HepG2 (cell line): ENCODE data around the gene EIF1AD. TPM values are rescaled to one million over a fixed set of nuclear protein-coding genes. Genes with fewer than 3 reads are reported as not detected.

Experiments
- ATAC-seq: fragments of 200-7000 bp; cut with Tn5 transposase; 3 replicates; pipeline ENCODE4 v1.9.1; 2020; ENCODE audit warnings: mild to moderate bottlenecking, moderate library complexity
- BruUV-seq: library from RNA; stranded (reverse); fragments of 400-500 nt; replicated peaks from 2 replicates; lab custom pipeline; 2021; lab: Mats Ljungman, UMichigan
- CTCF ChIA-PET: fragments of 300-600 bp; formaldehyde crosslinking; extraction: SDS; loops from one replicate; lab custom pipeline; 2021; ENCODE audit warnings: low total read pairs, inconsistent platforms, low intra/inter-chr PET ratio; lab: Yijun Ruan, JAX
- POLR2A ChIA-PET: fragments of 350-600 bp; sonication (Branson Sonifier 250); formaldehyde crosslinking; loops from one replicate; lab custom pipeline; 2020; ENCODE audit warnings: antibody characterized with exemption, inconsistent platforms; lab: Yijun Ruan, JAX
- DNase-seq: peaks from one replicate; pipeline ENCODE4 v3.0.0-alpha.2; 2015; ENCODE audit warnings: low spot score
- FAIRE-seq: peaks from 3 replicates; lab custom pipeline; 2011; peaks lifted over from hg19 to GRCh38; lab: Jason Lieb, UNC
- H2AFZ ChIP-seq: one replicate; pipeline ENCODE4 v1.6.1; 2011; ENCODE audit warnings: low read length, inconsistent platforms
- H3K27ac ChIP-seq: fragments of 300-600 bp; 3 replicates; pipeline ENCODE4 v1.8.0; 2011; ENCODE audit warnings: mixed run types, mild to moderate bottlenecking, mixed read lengths, low read length, inconsistent platforms; ENCODE audit not compliant: insufficient read depth; ENCODE audit errors: extremely low read length
- H3K27me3 ChIP-seq, 2 experiments: fragments of 200-600 bp in 1 of 2; 2 replicates in 1 of 2; 3 replicates in 1 of 2; pipeline versions ENCODE4 v1.6.0 to v1.8.0; 2011; ENCODE audit warnings: low read length in 2 of 2, mild to moderate bottlenecking in 2 of 2, moderate library complexity in 2 of 2, inconsistent platforms in 1 of 2; ENCODE audit not compliant: insufficient read depth in 2 of 2, control insufficient read depth in 1 of 2
- H3K36me3 ChIP-seq, 2 experiments: fragments of 200-600 bp in 1 of 2; replicated peaks in 1 of 2; 2 replicates in 1 of 2; 3 replicates in 1 of 2; pipeline versions ENCODE4 v1.5.1 to v1.8.0; 2011; ENCODE audit warnings: low read length in 2 of 2, inconsistent platforms in 1 of 2; ENCODE audit not compliant: insufficient read depth in 2 of 2, control insufficient read depth in 1 of 2
- H3K4me1 ChIP-seq: 2 replicates; pipeline ENCODE4 v1.5.1; 2012; ENCODE audit warnings: low read length, inconsistent platforms; ENCODE audit not compliant: insufficient read depth
- H3K4me2 ChIP-seq: 2 replicates; pipeline ENCODE4 v1.6.0; 2011; ENCODE audit warnings: low read depth, low read length, inconsistent platforms
- H3K4me3 ChIP-seq, 3 experiments: fragments of 200-600 bp in 1 of 3; sonication (generic), shearing (Covaris generic) in 1 of 3; replicated peaks in 1 of 3; 2 replicates each; pipeline ENCODE4 v1.5.1; 2011 to 2016; ENCODE audit warnings: low read length in 3 of 3, inconsistent platforms in 2 of 3, low read depth in 2 of 3, mild to moderate bottlenecking in 2 of 3, control low read depth in 1 of 3, mixed read lengths in 1 of 3; ENCODE audit not compliant: insufficient read depth in 1 of 3
- H3K79me2 ChIP-seq: one replicate; pipeline ENCODE4 v1.6.1; 2011; ENCODE audit warnings: low read length, inconsistent platforms; ENCODE audit not compliant: insufficient read depth
- H3K9ac ChIP-seq: 2 replicates; pipeline ENCODE4 v1.6.0; 2011; ENCODE audit warnings: mild to moderate bottlenecking, low read depth, low read length, inconsistent platforms; ENCODE audit not compliant: insufficient read depth
- H3K9me3 ChIP-seq: 2 replicates; pipeline ENCODE4 v1.5.1; 2012; ENCODE audit warnings: mild to moderate bottlenecking, low read length
- H4K20me1 ChIP-seq: 2 replicates; pipeline ENCODE4 v1.6.0; 2011; ENCODE audit warnings: inconsistent platforms, mild to moderate bottlenecking, low read length, moderate library complexity; ENCODE audit not compliant: insufficient read depth
- CCAR2 ChIP-seq: fragments of 200-400 bp; formaldehyde crosslinking; optimal IDR thresholded peaks from 2 replicates; pipeline ENCODE3; 2018; ENCODE audit warnings: low read depth, mild to moderate bottlenecking, low read length, moderate library complexity
- PHF20 ChIP-seq: sonication (generic); formaldehyde crosslinking; IDR thresholded peaks from 2 replicates; pipeline ENCODE4 v1.5.0; 2020; ENCODE audit warnings: mild to moderate bottlenecking, missing genetic modification reagents
- RBAK ChIP-seq: sonication (generic); formaldehyde crosslinking; IDR thresholded peaks from 2 replicates; pipeline ENCODE4 v1.5.1; 2020; ENCODE audit warnings: mild to moderate bottlenecking, missing genetic modification reagents
- SRSF9 ChIP-seq: fragments of 200-400 bp; formaldehyde crosslinking; IDR thresholded peaks from 2 replicates; pipeline ENCODE4 v1.6.1; 2018; ENCODE audit warnings: borderline replicate concordance, mild to moderate bottlenecking, low read depth, low read length; ENCODE audit not compliant: insufficient read depth, poor library complexity, severe bottlenecking
- TAF15 ChIP-seq: fragments of 200-400 bp; formaldehyde crosslinking; IDR thresholded peaks from one replicate; pipeline ENCODE4 v1.6.1; 2018; ENCODE audit warnings: mild to moderate bottlenecking, low read depth, low read length; ENCODE audit not compliant: poor library complexity, severe bottlenecking
- ZBTB21 ChIP-seq: sonication (generic); formaldehyde crosslinking; IDR thresholded peaks from 2 replicates; pipeline ENCODE4 v1.4.0; 2020; ENCODE audit warnings: missing genetic modification reagents
- ZNF232 ChIP-seq: sonication (generic); formaldehyde crosslinking; IDR thresholded peaks from 2 replicates; pipeline ENCODE4 v1.4.0; 2020; ENCODE audit warnings: missing genetic modification reagents, borderline replicate concordance
- ZNF616 ChIP-seq: sonication (generic); formaldehyde crosslinking; IDR thresholded peaks from 2 replicates; pipeline ENCODE4 v1.5.0; 2020; ENCODE audit warnings: low read depth, mild to moderate bottlenecking, missing genetic modification reagents
- WGBS: methylation state at CpG from one replicate; pipeline ENCODE4 v1.1.6; 2017; ENCODE audit warnings: low lambda C conversion rate; 5-methylcytosine and 5-hydroxymethylcytosine counted together
- in situ Hi-C: cut with HindIII; loops from 2 replicates; pipeline ENCODE4 v1.10.0; 2017; ENCODE audit warnings: low pct_unique_long_range_greater_than_20kb; ENCODE audit not compliant: extremely low pct_ligation_motif_present
- intact Hi-C: fragments of 100-400 bp; cut with micrococcal nuclease; formaldehyde crosslinking; loops from one replicate; pipeline ENCODE4 v1.10.0; 2022; ENCODE audit not compliant: unreplicated experiment
- polyA plus RNA-seq, 8 experiments: library from polyadenylated mRNA; depleted of rRNA in 3 of 8; stranded (reverse) in 7 of 8; unstranded in 1 of 8; fragments of >200 nt; fragmentation: Illumina TruSeq in 4 of 8; extraction: Trizol in 4 of 8; gene quantifications; 2 replicates each; pipeline versions ENCODE4 v1.2.1 to v1.2.3, GENCODE V29; 2011 to 2016; ENCODE audit warnings: low read depth in 4 of 8, missing spikeins in 1 of 8, mixed read lengths in 1 of 8; ENCODE audit not compliant: insufficient read depth in 1 of 8
- total RNA-seq, 5 experiments: library from RNA; depleted of rRNA; stranded (reverse); fragments of >200 nt; fragmentation: Illumina TruSeq; extraction: Trizol; gene quantifications; 2 replicates each; pipeline ENCODE4 v1.2.3, GENCODE V29; 2016; ENCODE audit warnings: low read depth in 1 of 5
- TF ChIP-seq, protein P1 (sequence below): sonication (generic); formaldehyde crosslinking; IDR thresholded peaks from 2 replicates; pipeline ENCODE4 v1.4.0; 2020; ENCODE audit warnings: missing genetic modification reagents
- TF ChIP-seq, protein P2 (sequence below): sonication (generic); formaldehyde crosslinking; IDR thresholded peaks from 2 replicates; pipeline ENCODE4 v1.4.0; 2020; ENCODE audit warnings: missing genetic modification reagents
- TF ChIP-seq, protein P3 (sequence below): sonication (generic); formaldehyde crosslinking; IDR thresholded peaks from 2 replicates; pipeline ENCODE4 v1.5.0; 2020; ENCODE audit warnings: mild to moderate bottlenecking, missing genetic modification reagents, borderline replicate concordance

Gene EIF1AD
- total and polyA plus RNA-seq, 2 of the 13 experiments (the other 11 are each of a cell fraction or from before 2014, with no cell fraction given): 18.2 to 30.8 TPM

DNA sequence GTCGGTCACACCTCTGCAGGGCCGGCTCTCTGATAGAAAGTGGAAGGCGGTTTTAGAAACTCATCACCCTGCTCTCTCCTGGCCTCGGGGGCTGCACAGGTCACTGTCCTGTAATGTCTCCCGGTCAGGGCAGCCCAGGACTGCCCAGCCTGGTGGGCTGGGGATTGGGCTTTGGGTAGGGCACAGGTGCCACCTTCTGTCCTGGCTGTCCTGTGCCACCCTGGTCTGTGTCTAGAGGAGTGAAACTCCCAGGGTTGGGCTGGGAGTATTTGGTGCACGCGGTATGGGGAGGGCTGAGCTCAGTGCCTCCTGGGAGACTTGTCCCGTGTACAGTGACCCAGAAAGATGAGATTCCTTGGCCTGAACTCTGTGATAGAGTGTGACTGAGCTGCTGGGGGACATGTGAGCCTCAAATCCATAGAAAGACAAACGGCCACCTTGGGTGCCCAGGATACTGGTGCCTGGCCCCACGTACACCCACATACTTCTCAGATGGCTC lies 22.6 kb downstream of the EIF1AD start:
- in situ Hi-C loops: no loop called here
- CTCF ChIA-PET: no interaction called here
- Histone ChIP-seq H3K4me1 (peaks cover 14% of the 10 kb centered on the region), H2AFZ (no peak overlapping the region), H3K9me3 (no peaks in the 10 kb centered on the region), H3K4me3 (no peak overlapping the region), H4K20me1 (no peaks in the 10 kb centered on the region), H3K36me3 (peaks cover 5 to 18% of the 10 kb centered on the region in 2 experiments; a peak in 4 of 5 replicates), H3K4me2 (no peak overlapping the region), H3K9ac (no peak overlapping the region), H3K27me3 (no peaks in the 10 kb centered on the region; a peak in 1 of 5 replicates), H3K27ac (no peak overlapping the region), H3K79me2 (no peaks in the 10 kb centered on the region)
- DNase-seq: no peak
- no peak for FAIRE-seq
- TF ChIP-seq RBAK (no peak), PHF20 (CRISPR knock-in tag) (no peak), CCAR2 (no peak), SRSF9 (no peak), ZNF616 (CRISPR knock-in tag) (no peak), ZBTB21 (CRISPR knock-in tag) (no peak), ZNF232 (CRISPR knock-in tag) (no peak), TAF15 (no peak)
- TF ChIP-seq, protein P1, sequence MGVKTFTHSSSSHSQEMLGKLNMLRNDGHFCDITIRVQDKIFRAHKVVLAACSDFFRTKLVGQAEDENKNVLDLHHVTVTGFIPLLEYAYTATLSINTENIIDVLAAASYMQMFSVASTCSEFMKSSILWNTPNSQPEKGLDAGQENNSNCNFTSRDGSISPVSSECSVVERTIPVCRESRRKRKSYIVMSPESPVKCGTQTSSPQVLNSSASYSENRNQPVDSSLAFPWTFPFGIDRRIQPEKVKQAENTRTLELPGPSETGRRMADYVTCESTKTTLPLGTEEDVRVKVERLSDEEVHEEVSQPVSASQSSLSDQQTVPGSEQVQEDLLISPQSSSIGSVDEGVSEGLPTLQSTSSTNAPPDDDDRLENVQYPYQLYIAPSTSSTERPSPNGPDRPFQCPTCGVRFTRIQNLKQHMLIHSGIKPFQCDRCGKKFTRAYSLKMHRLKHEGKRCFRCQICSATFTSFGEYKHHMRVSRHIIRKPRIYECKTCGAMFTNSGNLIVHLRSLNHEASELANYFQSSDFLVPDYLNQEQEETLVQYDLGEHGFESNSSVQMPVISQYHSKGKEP (CRISPR knock-in tag): no peak
- TF ChIP-seq, protein P2, sequence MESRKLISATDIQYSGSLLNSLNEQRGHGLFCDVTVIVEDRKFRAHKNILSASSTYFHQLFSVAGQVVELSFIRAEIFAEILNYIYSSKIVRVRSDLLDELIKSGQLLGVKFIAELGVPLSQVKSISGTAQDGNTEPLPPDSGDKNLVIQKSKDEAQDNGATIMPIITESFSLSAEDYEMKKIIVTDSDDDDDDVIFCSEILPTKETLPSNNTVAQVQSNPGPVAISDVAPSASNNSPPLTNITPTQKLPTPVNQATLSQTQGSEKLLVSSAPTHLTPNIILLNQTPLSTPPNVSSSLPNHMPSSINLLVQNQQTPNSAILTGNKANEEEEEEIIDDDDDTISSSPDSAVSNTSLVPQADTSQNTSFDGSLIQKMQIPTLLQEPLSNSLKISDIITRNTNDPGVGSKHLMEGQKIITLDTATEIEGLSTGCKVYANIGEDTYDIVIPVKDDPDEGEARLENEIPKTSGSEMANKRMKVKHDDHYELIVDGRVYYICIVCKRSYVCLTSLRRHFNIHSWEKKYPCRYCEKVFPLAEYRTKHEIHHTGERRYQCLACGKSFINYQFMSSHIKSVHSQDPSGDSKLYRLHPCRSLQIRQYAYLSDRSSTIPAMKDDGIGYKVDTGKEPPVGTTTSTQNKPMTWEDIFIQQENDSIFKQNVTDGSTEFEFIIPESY (CRISPR knock-in tag): no peak
- TF ChIP-seq, protein P3, sequence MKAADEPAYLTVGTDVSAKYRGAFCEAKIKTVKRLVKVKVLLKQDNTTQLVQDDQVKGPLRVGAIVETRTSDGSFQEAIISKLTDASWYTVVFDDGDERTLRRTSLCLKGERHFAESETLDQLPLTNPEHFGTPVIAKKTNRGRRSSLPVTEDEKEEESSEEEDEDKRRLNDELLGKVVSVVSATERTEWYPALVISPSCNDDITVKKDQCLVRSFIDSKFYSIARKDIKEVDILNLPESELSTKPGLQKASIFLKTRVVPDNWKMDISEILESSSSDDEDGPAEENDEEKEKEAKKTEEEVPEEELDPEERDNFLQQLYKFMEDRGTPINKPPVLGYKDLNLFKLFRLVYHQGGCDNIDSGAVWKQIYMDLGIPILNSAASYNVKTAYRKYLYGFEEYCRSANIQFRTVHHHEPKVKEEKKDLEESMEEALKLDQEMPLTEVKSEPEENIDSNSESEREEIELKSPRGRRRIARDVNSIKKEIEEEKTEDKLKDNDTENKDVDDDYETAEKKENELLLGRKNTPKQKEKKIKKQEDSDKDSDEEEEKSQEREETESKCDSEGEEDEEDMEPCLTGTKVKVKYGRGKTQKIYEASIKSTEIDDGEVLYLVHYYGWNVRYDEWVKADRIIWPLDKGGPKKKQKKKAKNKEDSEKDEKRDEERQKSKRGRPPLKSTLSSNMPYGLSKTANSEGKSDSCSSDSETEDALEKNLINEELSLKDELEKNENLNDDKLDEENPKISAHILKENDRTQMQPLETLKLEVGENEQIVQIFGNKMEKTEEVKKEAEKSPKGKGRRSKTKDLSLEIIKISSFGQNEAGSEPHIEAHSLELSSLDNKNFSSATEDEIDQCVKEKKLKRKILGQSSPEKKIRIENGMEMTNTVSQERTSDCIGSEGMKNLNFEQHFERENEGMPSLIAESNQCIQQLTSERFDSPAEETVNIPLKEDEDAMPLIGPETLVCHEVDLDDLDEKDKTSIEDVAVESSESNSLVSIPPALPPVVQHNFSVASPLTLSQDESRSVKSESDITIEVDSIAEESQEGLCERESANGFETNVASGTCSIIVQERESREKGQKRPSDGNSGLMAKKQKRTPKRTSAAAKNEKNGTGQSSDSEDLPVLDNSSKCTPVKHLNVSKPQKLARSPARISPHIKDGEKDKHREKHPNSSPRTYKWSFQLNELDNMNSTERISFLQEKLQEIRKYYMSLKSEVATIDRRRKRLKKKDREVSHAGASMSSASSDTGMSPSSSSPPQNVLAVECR: no peak
- BruUV-seq: no TSS peak
- WGBS: 95% methylated on average over 7 of the region's 10 CpGs
- ATAC-seq: no peak
- intact Hi-C loops: no loop called here
- POLR2A ChIA-PET: no interaction called here
